ENCODE results near the gene CARS2. TPM values are rescaled to one million over a fixed set of nuclear protein-coding genes. Genes with fewer than 3 reads are reported as not detected.
A peak's percentile ranks its signal among the peaks of the same experiment; 100 is the strongest.

CARS2 gene
- total RNA-seq, 1 donor from 2014 or later = 47.6 TPM

DNA sequence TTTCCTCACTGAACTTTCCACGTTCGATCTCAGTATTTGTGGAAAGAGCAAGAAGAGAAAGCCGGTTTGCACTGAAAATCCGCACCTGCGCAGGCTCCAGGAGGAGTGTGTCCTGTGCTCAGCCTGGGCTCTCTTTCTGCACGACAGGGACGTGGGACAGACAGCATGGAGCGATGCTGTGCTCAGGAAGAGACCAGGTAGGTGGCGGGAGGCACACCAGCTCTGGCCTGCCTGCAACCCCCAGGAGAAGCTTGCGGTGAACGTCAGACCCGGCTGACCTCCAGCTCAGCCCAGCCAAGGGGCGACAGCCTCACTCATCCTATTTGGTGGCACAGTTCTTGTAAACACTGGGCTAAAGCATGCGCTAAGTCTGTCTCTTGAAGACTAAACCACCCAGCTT is 54.6 kb downstream of the CARS2 start:
- DNase-seq = no peak

- no peak for DNase-seq
These were observed 55.5 kb downstream of the CARS2 start for GRCh38 chr13:110650436-110650835.

- no peak for DNase-seq
These were observed 56.4 kb downstream of the CARS2 start for GRCh38 chr13:110649551-110649950.

- no peak for DNase-seq
These were observed 57.0 kb downstream of the CARS2 start for GRCh38 chr13:110648848-110649421.

GRCh38 chr13:110648146-110648819 is 57.6 kb downstream of the CARS2 start:
- DNase-seq = no peak

- no peak for DNase-seq
These were observed 58.6 kb downstream of the CARS2 start for GRCh38 chr13:110647365-110647737.

DNA sequence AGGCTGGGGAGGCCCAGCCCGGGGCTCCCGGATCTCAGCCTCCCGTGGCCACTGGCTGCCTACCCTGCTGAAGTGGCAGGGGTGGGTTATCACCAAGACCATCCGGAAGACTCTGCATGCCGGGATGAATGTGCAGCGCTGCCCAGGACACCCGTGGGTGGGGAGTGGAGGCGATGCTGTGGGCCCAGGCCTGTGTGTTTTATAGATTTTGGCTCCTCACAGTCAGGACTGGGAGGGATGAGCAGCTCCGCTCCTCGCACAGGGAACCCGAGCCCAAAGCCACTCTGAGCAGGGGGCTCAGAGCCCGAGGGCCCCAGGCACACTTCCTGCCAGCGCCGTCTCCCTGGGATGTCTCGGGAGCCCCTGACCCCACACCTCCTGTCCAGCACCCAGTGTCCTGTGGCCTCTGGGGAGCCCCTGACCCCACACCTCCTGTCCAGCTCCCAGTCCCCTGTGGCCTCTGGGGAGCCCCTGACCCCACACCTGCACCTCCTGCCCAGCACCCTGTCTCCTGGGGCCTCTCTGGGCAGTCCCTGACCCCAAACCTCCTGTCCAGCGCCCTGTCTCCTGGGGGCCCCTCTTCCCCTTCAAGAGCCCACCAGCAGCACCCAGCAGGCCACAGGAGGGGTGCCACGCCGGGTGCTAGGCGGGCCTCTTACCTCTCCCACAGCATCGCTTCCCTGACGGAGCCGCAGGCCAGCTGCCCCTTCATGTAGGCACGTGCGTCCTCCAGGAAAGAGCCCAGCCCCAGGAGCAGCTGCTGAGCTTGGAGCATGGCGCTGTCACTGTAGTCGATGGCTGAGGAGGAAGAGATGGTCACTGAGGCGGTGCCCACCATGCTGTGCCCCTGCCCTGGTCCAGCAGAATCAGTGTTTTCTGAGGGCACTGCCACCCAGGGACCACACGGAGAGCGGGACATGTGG is 59.2 kb downstream of the CARS2 start:
- no peak for DNase-seq

DNA sequence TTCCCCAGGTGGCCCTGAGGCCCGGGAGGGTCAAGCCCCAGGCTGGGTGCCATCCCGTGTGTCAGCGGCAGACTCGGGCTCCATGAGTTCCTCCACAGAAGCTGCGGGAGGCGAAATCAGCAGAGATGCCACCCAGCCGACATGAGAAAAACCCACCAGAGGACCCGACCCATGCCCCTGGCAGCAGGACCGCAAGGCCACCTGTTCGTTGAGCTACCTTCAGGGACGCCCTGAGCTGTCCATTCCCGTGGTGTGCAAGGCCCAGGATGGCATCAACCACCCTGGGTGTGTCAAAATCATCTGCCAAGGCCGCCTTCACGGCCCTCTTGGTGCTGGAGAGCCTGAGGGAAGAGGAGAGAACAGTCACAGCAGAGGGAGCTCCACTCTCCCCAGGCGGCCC is 60.2 kb downstream of the CARS2 start:
- DNase-seq = no peak

DNA sequence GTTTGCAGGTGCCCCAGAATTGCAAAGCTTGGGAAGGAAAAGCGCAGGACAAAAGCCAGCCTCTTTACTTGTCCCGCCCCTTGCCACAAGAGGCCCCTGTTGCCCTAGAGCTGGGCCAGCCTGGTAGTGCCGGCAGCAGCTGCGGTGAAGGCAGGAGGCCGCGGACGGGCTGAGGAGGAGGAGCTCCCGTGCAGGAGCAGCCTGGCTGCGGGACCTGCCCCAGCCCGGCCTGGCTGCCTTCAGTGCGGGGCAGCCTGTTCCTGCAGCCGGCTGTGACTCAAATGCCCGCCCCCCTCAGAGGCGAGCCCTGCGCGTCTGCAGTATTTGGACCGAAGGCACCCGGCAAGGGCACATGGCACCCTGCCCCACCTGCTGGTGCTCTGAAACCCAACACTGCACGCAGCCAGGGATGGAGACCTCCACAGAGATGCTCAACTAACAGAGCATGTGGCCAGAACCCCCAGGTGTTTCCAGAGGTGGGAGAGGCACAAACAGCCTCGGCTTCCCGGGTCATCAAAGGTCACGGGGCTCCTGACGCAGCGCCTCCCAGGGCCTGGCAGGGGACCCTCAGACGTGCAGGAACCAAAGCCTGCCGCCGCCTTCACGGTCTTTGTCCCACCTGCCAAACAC is 60.9 kb downstream of the CARS2 start:
- peak; percentile 67 for DNase-seq

- DNase-seq = no peak
These were observed 62.0 kb downstream of the CARS2 start for GRCh38 chr13:110643768-110644421.

DNA sequence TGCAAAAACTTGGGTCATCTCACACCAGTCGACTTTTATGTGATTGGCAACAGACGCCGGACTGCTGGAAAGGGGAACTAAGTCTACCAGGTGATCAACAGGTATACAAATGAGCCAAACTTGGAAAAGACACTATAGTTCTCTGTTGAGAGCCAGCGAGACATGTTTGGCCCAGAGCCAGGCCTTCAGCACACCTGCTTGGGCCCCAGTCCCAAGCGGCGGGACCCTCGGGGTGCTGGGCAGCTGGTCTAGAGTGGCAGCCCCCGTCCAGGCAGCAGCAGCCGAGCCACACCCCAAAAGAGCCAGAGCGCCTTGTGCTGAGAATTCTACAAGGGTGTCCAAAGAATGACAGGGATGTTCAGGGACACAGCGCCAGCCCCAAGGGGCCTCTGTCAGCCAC is 62.6 kb downstream of the CARS2 start:
- no peak for DNase-seq

DNA sequence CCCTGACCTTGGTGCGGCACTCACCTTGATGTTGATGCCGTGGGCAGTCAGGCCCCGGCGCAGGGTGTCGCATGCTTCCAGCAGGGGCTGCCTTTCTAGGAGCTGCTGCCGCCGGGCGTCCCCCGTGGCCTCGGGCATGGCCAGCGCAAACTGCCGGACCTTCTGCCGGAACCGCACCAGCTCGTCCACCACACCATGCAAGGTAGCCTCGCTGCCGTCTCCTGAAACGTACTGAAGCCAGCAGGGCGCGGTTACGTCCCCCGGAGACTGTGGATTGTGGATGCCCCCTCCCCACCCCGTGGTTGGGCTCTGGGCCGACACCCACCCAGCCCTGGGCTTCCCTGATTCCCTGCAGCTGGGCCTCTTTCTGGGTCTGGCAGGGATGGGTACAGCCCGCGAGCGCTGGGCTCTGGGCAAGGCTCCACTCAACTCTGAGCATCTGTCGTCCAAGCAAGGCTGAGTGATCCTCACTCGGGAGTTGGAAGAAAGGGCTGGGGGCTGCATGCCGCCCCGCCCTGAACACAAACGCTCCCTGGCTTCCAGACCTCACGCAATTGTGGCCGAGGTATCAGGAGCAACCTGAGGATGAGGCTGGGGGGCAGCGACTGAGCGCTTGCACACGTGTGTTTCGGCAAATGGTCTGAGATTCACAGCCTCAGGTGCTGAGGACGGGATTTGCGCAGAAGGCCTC is 63.5 kb downstream of the CARS2 start:
- no peak for DNase-seq

DNA sequence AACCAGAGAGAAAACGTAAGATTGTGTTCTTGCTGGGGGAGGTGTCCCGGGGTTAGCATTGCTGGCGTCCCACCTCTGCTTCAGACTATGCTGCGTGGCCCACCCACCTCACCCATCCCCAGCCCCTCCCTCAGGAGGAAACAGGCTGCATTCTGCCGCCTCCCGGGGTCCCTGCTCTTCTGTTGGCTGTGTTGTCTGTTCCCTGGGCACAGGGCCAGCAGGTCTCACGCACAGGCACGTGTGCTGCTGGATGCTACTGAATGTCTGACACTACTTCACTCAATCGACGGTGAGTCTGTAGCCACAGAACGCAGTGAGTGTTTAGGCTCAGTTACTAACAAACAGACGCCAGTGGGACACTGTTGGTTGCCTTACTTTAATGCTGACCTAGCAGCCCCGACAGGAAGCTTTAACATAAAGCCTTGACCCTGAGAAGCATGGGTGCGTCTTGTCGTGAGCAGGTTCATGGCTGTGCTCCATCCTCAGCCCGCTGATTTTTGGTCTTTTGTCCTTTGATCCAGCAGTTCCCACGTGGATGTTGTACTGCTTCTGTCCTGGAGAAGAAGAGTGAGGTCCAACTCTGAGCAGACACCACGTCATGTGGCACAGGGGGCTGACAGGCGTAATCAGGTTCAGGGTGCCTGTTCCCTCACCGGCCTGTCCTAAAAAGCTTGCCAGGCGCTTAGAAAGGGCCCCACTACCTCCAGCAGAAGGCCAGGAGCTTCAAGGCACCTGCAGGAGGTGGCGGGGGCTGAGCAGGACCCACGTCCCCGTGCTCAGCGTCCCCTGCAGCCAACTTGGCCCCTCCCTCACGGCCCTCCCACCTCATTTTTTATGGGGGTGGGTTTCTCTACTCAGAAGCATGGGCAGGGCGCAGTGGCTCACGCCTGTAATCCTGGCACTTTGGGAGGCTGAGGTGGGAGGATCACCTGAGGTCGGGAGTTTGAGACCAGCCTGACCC is 64.6 kb downstream of the CARS2 start:
- no peak for DNase-seq

DNA sequence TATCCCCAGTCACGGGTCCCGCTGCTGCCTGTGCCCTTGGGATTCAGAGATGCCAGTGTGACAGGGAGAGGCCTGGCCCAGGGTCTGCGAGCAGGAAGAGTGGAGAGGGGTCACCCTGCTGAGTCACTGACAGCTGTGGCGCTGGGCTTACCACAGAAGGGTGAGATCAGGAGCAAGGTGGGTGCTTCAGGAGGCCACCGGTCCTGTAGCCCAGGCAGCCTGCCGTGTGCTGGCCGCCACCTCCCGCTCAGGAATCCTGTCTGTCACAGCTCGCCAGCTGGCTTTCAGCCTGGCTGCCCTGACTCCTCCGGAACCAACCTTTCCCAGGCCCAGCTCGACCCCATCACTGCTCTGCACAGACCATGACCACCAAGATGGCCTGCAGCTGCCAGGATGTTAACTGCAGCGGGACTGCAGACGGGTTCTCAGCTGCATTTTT is 65.3 kb downstream of the CARS2 start:
- peak; percentile 23 for DNase-seq

DNA sequence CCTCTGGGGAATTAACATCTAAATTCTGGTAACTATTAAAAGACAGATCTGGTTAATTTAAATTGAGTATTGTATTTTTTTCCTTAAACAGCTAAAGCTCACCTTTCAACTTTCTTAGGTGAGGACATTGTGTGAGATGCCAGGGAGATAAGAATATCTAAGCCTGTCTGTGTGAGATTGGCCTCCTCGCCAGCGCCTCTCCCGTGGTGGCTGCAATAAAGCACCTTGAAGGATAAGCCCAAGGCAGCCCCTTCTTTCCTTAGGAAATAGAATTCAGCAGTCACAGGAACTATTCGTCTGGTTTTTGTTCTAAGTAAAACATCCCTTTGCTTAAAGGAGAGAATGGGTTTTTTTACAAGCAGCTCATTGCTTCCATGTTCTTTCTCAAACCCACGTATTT is 66.0 kb downstream of the CARS2 start:
- no peak for DNase-seq

- no peak for DNase-seq
These were observed 66.8 kb downstream of the CARS2 start for GRCh38 chr13:110638814-110639806.

GRCh38 chr13:110638257-110638656 is 67.7 kb downstream of the CARS2 start:
- DNase-seq = no peak

DNA sequence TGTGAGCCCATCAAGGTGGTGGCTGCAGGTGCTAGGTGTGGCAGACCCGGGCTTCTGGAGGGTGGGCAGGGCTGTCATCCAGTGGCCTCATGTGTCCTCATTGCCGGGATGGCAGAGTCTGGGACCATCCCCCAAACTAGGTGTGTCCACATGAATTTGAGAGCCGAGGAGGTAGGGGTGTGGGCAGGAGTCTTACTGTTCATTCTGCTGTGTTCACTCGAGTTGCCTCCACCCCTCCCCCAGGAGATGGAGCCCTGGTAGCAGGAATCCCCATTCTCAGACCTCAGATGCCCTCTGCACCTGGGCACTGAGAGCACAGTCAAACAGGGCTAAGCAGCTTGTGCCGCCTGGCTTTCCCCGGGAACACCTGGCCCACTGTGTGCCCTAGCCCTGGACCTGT is 68.2 kb downstream of the CARS2 start:
- DNase-seq = no peak

DNA sequence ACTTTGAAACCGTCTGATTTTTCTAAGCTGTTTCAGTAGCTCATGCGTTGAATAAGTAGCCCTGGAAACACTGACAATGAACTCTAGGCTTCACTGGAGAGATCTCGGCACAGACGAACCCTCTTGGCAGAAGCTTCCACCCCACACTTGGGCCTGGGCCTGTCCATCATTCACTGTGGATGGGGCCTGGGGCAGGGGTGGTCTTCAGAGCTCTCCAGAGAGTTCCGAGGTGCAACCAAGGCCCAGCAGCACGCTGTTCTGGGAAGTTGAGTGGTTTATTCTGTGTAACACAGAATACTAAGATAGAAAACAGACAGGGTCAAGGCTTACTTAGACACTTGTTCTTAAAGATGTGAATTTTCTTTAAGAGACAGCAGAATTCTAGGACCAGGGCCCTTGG is 68.6 kb downstream of the CARS2 start:
- DNase-seq = no peak
